Fibroblast of gingiva (primary cell): Measurements from ENCODE around the gene CDH23.
"Not testable (repeated sequence)": the region's sequence is repeated elsewhere in the genome, so short reads cannot be mapped to it uniquely, and the experiment has no call there.

Source experiments
- DNase-seq: peaks from one replicate; pipeline ENCODE4 v3.0.0-alpha.2; 2011; ENCODE audit warnings: low read depth

CDH23 gene

DNA sequence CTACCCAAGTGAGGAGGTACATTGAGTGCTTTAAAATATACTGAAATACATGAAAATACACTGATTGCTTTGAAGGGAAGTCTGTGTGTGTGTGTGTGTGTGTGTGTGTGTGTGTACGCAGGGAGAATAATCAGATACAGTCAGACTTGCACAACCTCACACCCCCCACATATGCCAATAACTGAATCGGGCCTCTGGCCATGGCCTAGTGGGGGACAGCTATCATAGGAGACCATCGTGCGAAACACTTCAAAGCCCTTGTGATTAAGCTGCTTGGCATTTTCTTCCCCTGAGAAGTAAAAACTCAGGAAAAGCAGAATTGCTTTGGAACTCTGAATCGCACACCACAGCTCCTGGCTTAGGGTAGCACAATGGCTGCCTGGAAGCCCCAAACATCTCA, 187.7 kb downstream of the CDH23 start:
- no peak for DNase-seq

DNA sequence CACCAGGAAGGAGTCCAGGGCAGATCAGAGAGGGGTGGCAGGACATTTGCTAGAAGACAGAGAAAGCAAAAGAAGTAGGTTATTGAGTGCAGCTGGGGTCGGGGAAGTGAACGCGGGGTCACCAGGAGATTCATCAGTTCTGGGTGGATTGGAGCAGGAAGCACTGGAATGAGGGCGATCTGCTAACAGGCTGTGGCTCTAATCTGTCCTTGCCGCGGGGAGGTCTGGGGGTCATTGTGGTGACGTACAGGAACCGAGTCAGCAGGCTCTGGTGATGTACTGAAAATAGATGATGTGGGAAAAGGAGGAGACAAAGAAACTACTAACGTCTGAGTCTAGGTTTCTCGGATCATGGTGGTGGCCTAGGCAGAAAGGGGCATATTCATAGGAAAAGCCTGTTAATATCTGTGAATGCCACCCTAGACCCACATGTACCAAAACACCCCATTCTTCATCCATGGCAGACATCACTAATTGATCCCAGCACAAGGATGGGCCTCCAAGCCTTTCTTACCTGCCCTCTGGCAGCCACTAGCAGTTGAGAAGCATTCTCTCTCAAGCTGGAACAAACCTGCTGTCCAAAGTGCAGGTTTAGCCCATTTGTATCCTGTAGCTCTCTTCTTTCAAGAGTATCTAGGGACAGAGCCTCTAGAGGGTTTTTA, 188.3 kb downstream of the CDH23 start:
- DNase-seq = no peak

DNA sequence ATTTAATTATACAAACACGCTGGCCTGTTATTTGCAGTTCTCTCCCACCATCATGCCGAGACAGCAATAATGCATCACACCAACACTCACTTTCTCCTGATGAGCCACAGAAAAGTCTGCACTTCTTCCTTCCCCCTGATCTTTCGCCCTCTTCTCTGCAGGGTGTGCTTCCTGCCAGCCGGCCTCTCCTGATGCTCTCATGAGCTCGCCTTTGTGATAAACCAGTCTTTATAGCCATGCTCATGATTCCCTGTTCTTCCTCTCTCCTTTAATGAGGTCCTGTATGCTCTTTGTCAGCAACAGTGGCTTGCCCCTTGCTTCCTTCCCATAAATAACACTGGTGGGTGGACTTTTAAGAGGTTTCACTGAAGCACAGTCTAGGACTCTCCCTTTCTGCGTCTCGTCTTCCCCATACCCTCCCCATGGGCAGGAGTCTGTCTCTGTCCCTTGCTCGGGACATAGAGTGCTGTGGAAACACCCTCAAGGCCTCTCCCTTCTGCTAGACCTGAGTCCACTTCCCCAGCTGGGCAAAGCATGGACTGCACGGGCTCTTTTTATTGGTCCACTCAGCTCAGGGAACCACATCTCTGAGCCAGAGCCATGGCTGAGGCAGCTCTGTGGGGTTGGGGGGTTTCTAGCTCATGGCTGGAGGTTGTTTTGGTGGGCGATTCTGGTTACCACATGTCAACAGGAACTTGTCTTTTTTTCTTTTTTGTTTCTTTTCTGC, 189.0 kb downstream of the CDH23 start:
- no peak for DNase-seq

DNA sequence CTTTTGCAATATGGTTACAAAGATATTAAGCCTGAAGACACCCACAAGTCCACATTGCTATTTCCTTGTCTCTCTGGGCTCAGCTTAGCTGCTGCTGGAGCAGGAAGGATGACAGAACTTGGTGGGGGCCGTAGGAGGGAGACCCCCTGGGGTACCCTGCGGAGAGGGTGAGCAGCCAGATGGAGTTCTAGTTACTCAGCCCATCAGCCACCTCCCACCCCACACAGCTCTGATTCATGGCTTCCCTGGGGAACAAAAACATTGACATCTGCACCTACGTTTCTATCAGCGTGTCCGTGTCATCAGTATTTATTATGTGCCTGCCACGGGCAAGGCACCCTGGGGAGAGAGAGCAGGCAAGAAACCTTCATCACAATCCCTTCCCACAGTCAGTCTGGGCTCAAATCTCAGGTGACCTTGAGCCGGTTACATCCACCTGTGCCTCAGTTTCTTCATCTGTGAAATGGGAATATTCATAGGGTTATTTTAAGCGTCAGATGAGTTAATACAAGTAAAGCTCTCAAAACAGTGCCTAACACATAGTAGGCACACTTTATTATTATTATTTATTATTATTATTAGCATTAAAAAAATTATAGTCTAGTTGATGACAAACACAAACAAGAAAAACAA, 191.3 kb downstream of the CDH23 start:
- DNase-seq = no peak

DNA sequence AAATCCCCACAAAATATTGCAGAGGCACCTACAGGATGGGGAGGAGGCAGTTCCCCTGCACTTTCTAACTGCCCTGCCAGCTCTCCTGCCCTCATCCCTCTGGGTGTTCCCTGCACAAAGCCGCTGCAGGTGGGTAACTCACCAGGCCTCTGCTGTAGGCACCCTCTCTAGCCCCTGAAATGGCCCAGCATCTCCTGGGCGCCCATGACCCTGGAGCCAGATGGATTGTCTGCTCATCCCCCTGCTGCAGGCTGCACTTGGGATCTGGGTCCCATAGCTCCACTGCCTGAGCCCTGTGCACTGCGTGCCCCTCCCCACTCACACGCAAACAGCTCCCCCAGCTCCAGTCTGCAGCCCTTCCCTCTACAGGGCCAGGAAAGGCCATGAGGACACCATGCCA, 192.0 kb downstream of the CDH23 start:
- no peak for DNase-seq

DNA sequence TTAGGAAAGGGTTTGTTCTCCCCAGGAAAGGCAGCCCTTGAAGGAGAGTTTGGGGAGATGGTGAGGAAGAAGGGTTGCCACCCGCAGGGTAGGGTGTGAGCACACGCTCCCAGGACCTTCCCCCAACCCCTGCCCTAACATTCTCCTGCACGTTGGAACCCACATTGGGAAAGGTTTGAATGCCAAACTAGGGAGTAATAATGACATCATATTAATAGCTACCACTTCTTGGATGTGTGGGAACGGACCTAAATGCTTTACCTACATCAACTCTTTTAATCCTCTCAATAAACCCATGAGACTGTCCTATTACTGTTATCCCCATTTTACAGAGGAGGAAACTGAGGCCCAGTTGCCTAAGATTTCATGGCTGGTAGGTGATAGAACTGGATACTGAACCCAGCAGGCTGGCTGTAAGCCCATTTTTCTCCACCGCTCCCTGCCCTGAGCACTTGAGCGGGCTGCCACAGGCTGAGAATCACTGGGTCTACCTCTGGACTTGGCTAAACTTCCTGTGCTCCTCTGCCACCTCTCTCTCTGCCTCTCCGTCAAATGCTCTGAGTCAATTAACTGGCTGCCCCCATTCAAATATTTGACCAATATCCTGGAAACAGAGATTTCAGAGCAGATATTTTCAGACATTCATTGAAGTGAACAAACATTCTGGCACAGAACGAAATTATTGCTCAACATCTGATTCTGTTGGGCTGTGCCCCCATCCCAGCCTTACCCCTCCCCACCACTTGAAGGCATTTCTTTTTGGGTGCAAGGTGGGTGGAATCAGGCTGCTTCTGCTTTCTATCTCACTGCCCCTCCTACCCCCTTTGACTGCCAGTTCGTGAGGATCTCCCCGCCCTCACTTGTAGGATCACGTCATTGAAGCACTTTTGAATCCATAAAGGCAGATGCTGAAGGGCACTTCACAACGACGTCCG, 193.2 kb downstream of the CDH23 start:
- DNase-seq = no peak

DNA sequence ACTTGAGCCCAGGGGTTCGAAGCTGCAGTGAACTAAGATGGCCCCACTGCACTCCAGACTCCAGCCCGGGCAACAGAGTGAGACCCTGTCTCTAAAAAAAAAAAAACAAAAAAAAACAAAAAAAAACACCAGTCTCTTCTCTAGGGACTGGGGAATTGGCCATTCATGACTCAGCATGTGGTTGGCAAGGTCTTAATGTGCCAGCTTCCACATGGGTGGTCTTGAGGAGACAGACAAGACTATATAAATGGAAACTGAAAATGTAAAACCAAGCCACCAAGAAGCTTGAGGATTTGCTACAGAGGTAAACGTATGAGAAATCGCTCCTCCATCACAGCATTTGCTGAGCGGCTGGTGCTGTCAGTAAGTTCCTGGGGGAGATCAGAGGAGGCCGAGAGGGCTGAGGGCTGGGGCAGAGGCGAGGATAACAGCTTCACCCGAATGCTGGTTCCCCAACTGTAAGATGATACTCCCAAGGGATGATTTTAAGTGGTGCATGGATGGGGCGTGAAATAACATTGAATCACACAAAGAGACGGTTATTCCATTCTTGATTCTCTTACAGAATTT, 194.1 kb downstream of the CDH23 start:
- DNase-seq = no peak

DNA sequence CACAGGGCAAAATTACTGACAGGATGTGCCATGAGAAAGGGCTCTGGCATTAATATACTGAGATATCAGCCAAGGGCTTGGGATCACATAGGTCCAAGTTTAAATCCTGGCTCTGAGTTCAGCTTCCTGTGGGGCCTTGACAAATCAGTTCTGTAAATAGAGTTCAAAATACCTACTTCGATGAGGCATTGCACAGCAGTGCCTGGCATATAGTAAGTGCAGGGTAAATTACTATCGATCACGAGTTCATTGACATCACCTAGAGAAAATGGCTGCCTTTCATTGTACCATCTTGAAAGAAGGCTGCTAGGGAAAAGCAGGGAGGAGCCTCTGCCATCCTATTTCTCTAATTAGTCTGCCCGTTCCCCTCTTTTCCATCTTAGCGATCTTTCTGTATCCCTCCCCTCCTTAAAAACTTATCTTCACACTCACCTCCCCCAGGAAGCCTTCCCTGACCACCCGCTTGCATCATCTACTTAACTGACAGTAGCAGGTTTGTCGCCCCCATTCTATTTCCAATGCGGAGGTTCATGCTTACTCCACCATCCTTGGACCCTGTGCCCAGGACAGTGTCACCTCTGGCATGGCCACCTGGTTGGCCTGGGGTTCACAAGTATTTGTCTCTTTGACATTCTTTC, 198.3 kb downstream of the CDH23 start:
- DNase-seq = no peak

DNA sequence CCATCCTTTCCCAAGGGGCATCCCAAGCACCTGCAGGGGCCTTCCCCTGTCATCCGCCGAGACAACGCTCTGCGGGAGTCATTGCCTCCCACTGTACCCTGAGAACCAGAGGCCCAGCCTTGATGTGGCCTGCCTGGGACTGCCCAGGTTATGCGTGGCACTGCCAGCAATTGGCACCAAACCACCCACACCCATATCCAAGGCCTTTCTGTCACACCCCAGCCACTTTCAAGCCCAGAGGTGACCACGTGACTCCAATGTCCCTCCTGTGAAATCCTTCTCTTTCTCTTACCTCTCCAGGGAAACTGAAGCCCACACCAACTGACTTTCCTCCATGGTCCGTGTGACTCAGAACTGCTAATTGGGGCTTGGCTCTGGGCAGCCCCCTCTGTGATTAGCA, 198.9 kb downstream of the CDH23 start:
- DNase-seq = no peak

DNA sequence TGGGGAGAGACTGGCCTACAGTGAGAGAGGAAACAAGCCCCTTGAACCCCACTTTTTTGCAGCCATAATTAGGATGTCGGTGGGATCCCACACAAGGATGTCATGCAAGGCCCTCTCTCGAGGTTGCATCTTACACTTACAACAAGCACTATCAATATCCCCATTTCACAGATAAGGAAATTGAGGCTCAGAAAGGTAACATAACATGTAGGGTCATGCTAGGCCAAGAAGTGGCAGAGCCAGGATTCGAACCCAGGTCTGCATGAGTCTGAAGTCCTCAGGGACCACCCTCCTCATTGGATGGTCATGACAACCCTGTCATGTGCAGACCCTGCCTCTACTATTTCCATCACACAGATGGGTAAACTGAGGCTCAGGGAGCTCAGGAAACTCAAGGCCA, 199.4 kb downstream of the CDH23 start:
- DNase-seq = no peak

DNA sequence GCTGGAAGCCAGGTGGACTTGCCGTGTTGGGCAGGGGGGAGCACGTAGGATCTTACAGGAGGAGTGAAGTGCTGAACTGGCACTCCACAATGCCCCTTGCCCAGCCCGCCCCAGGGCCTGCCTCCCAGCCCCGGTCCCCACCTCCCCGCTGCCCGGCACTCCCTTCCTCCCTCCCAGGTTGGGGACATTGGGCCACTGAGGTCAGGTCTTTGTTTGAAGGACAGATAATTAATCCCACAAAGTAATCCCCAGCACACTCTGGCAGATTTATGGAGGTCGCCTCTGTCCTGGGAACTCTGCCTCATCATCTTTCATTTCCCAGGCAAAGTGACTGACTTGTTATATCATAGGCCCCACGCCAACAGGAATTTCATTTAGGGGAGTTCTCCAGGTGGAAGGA, 200.0 kb downstream of the CDH23 start:
- no peak for DNase-seq

DNA sequence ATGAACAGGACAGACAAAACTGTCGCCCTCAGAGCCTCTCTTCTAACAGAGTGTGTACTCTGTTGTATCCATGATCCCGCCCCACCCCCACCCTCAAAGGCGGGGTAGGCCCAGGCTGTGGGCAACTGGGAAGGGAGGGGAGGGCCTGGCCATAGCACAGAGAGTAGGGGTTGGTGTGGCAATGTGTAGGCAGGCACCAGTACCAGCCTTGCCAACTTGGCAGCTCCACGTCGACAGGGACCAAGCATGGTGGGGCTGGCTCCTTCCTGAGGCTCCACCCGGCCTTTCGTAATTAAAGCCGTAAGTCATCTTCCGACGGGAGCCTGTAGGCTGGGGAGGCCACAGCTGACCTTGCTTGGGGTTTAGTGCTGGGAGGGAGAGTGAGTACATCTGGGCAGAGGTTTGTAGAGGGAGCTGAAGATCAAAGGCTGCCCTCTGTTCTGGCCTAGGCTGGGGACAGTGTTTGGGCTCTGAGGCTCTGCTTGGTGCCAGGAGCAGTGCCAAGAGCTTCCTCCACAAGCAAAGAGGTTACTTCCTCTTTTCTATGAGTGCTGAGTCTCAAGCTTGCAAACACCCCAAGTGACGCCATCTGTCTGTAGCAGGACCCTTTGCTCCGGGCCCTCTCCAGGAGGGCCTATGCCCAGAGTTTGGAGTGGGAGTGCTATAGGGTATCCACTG, 201.2 kb downstream of the CDH23 start:
- DNase-seq = peak; percentile 83

DNA sequence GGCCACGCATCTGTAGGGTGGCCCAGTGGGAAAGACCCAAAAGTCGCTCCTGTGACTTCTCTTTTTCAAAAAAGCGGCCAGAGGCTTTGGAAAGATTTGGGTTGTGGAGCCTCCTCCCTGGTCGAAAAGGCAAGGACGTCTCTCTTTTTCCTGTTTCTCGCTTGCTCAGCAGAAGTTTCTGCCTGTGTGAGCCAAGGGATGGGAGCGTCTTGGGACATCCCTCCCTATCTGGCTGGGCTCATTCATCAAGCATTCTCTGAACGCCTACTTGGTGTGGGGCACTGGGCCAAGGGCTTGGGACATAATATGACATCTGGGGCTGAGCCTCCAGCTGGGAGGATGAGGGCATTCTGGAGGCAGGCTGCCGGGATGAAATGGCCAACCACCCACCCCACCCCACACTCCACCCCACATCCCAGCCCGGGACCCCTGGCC, 201.9 kb downstream of the CDH23 start:
- DNase-seq = peak; percentile 92

DNA sequence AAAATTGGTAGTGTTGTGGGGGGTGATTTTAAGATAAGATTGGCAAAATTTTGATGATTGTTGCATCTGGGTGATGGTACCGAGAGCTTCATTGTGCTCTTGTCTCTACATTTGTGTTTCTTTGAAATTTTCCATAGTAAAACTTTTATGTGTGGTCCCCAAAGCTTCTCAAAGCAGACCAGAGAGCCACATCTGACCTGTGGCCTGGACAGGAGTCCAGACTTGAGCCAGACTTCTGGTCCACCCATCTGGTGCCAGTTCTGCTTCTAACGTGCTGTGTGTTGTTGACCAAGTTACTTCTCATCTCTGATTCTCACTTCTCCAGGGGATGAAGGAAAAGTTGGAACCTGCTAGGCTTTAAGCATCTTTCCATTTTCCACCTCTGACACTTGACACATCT, 202.8 kb downstream of the CDH23 start:
- no peak for DNase-seq

DNA sequence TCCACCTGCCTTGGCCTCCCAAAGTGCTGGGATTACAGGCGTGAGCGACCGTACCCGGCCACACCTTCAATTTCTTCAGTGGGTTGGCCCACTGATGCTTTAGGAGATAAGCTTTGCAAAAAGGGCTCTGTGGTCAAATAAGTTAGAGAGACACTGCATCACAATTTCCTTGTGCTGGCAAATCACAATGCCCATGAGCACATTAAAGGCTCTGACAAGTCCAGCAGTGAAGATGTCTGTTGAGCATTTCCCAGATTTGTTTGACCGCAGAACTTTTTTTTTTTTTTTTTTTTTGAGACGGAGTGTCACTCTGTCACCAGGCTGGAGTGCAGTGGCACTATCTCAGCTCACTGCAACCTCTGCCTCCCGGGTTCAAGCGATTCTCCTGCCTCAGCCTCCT, 203.5 kb downstream of the CDH23 start:
- DNase-seq = not testable (repeated sequence)

DNA sequence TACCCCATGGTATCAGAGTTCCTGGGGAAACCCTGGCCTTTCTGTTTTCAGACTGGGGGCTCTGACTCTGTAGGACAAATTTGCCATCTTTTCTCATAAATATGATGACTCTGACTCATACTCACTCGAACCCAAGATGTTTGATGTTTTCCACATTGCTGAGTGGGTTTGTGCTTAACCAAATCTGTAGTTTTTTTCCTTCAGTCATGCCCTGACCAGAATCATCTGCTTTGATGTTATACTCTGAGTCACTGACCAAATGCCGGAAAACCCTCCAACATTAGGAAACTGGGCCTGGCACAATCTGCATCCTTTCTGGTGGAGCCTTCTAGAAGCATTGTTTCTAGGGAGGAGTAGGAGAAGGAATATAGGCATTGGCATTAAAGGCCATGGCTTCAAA, 204.1 kb downstream of the CDH23 start:
- peak; percentile 85 for DNase-seq

DNA sequence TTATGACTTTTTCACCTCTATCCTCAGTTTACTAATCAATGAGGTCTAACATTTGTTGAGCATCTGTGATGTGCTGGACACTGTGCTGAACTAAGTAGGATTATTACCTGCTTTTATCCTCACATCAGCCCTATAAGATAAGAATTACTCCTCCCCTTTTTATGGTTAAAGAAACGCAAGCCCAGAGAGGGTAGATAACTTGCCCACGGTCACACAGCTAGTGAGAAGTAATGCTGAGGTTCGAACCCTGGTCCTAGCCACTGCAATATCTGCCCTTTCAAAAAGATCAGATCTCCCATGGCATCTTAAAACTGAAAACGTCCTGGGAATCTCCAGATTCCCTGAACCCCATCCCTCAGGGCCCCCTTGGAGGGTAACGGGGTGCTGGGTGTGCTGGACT, 204.6 kb downstream of the CDH23 start:
- DNase-seq = no peak

DNA sequence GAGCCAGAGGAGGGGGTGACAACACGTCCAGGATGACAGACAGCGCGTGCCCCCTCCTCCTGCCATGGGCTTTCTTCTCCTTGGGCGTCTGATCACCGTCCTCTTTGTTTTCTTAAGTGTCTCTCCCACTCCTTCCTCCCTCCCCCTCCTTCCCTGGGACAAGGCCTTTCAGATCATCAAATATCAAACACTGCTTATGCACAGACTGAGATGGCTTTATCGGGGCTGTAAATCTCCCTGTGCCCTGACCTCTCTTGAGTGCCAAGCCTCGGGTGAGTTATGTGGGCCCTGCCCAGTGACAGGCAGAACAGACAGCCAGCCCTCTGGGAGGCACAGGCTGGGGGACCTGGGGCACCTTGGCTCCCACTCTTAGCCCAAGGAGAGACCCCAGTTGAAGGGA, 206.4 kb downstream of the CDH23 start:
- no peak for DNase-seq

DNA sequence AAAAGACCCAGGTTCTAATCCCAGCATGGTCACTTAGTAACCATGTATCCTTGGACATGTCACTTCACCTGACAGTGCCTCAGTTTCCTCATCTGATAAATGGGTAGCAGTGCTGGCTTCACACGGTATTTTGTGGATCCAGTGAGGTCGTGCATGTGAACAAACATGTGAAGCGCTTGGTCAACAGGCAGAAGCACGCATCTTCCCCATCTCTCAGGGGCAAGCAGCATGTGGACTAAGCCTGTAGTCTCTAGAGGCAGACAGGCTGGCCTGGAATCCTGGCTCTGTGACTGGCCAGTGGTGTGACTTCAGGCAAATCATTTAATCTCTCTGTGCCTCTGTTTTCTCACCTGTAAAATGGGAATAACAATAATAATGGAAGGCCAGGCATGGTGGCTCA, 207.0 kb downstream of the CDH23 start:
- no peak for DNase-seq

DNA sequence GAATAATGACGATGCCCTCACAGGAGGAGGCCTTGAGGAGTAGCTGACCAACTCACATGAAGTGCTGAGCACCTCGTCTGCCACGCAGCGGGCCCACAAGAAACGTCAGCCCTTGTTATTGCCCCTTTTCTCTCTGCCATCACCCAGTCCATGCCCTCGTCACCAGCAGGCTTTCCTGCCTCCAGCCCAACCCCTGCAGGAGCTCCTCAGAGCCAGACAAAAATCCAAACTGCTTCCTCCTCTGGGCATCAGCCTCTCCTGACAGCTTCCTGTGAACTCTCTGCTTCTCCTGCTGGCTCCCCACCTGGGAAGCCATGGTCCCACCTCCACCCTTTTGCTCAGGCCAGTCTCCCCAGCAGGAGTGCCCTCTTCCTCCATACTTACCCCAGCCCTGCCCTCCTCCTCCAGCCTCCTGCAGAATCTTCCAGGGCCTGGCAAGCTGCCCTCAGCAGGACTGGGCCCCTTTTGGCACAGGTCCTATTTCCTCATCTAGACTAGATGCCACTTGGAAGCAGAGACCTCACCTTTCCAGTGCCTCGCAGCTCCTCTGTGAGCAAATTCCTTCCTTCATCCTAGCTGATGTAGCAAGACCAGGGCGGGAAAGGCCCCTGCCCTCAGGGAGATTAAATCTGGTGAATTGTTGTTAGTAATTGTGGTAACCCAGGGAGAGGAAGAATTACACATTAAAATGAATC, 207.8 kb downstream of the CDH23 start:
- DNase-seq = no peak
